GM18870 (cell line): ENCODE results near the gene TYMP.

Experiments
- ATAC-seq: cut with Tn5 transposase; IDR thresholded peaks from one replicate; pipeline ENCODE4 v1.9.1; 2021; ENCODE audit warnings: moderate library complexity; ENCODE audit not compliant: unreplicated experiment

TYMP gene

DNA sequence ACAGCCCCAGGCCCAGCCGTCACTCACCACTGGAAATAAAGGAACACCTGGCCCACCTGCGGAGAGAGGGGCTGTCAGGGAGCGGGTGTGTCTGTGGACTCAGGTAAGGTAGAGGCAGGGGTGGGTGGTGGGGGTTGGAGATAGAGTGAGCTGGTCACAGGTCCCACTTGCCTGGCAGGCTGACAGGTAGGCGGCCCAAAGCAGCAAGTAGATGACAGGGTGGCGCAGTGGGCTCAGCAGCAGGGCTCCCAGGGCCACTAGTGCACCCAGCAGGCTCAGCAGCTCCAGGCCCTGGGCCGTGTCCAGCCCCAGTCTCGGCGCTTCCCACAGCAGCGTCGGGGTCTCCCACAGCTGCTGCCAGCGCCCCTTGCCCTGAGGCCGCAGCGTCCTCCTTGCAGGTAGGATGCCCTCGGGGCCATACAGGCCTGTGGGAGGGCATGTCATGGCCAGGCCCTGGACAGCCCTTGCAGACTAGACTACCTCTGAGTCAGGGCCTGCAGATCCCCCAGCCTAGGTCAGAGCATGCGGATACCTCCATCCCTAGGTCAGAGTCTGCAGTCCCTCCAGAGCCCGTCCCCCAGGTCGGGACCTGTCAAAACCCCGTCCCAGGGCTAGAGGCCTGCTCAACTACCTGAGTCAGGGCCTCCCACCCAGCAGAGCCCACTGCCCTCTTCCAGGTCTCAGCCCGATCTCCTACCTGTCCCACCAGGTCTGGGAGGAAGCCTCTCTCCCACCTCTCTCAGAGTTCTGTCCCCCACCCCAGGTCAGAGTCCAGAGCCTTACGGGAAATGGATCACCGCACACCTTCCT, 23.0 kb downstream of the TYMP start:
- no peak for ATAC-seq

DNA sequence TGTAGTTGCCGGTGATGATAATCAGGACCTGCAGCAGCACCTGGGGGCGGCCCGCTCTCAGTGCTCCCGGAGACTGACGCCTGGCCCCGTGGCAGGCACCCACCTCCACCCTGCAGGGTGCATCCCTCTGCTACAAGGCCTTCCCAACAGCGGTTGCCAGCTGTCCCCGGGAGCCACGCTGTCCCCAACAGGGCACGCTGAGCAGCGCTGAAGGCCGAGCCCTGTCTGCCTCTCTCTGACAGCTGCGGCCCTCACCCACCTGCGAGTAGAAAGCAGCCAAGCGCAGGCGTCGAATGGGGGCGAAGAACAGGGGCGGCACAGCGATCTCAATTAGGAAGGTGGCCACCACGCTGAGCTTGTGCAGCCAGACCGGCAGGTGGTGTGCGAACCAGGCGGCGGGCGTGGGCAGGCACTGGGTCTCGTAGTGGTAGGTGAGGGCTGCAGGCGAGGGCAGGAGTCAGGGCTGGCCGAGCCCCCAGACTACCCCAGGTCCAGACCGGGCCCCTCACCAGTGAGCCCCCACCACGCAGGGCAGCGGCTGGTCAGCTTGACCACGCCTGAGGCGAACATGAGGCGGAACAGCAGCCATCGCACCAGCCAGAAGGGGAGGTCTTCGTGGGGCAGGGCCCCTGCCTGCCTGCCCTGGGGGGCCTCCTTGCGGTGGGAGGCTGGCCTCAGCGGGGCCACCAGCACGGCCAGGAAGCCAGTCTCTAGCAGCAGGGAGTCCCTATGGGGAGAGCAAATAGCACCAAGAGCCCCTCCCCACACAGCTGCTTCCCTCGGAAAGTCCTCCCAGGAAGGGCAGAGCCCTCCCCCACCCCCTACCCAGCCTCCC, 23.8 kb downstream of the TYMP start:
- no peak for ATAC-seq

DNA sequence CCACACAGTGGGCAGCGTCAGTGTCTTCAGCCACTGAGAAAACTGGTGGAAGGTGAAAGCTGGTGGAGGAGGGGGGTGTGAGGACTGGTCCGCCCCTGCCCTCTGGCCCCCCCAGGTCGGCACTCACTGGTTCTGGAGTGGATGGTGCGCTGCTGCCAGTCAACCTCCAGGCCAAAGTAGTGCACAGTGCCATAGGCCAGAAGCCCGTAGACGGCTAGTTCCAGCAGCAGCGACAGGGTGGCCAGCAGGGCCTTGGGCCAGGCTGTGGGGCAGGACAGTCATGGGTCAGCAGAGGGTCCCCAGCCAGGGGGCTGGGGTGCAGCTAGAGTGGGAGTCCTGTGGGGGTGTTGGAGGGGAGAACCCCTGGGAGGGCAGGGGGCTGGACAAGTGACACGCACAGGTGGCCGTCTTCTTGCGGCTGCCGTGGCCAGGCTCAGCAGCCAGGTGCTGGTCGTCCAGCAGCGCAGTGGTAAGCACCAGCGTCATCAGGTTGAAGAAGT, 24.5 kb downstream of the TYMP start:
- ATAC-seq = no peak

DNA sequence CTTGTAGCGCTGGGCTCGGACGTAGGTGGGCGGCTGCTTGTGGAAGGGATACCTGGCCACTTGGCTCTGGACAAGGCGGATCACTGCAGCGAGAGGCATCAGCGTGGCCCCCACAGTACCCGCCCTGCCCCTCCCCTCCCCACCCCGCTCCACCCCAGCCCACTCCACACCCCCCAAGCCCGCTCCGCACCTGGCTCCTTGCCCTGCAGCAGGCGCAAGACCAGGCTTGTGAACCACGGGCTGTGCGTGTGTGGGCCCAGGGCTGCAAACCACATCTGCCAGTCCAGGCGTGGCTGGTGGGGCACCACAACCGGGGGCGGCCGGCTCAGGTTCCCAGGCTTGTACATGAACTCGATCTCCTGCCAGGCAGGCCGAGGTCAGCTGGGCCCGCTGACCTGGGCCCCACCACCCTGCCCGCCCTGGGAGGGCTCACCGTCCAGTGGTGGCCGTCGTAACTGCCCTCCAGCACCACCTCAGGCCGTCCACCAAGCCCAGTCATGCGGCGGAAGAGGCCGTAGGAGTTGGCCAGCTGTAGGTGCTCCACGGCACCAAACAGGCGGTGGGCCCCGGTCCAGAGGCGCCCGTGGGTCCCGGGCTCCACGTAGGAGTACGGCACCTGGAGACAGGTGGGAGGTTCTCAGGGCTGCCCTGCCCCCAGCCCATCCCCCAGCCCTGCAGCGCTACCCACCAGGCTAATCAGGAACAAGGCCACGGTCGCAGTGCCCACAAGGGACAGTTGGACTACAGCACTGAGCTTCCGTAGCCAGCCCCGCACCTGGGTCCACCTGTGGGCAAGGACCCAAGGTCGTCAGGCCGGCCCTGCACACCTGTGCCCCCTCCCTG, 25.2 kb downstream of the TYMP start:
- ATAC-seq = no peak

DNA sequence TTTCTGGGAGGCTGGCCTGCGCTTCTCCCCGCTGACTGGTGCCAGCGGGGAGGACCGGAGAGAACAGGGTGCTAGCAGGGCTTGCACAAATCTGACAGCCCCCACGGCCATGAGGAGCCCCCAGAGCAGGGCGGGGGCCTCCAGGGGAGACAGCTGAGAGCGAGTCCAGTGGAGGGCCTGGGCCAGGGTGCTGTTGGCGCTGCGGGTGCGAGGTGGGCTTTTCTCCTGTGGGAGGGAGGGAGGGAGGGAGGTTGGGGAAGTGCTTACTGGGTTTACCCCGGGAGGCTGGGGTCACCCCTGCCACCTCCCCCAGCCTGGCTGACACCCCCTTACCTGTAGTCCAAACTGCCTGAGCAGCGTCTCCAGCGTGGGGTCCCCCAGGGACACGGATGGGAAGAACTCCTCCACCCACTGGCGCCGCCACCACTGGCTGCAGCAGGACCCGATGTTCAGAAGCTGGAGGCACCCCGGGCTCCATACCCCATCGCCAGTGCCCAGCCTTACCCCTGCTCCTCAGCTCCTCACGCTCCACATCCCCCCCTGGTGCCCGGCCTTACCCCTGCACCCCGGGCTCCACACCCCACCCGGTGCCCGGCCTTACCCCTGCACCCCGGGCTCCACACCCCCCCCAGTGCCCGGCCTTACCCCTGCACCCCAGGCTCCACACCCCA, 26.2 kb downstream of the TYMP start:
- no peak for ATAC-seq

DNA sequence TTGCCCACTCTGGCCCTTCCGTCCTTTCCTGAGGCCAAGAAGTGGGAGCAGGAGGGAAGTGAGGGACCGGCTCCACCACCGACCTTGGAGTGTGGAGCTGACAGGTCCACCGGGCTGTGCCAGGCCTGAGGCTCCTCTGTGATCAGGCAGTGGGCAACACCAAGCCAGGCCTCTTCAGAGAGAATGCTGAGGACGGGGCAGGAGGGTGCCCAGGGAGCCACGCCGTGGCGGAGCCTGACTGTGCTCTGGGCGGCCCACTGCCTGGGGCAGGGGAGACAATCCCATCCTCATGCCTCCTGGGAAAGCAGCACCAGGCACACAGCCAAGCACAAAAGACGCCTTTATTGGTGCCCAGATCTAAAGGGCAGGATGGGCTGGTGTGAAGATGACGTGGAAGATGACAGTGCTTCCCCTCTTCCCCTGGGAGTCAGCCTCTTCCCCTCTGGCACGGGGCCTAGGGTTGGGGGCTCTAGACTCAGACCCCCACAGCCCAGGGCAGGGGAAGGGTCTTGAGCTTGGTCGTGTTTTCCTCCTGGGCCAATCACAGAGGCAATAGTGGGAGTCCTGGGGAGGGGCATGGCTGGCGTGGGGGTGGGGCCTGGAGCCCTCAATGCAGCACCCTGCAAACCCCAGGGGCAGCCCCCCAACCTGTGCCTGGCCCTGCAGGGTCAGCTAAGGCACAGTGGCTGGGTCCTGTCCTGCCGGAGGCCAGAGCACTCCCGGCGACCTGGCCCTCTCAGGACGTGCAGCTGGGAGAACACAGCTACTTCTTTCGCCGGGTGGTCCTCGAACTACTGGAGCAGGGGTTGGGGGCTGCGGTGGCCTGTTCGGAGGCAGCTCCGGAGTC, 27.0 kb downstream of the TYMP start:
- no peak for ATAC-seq

DNA sequence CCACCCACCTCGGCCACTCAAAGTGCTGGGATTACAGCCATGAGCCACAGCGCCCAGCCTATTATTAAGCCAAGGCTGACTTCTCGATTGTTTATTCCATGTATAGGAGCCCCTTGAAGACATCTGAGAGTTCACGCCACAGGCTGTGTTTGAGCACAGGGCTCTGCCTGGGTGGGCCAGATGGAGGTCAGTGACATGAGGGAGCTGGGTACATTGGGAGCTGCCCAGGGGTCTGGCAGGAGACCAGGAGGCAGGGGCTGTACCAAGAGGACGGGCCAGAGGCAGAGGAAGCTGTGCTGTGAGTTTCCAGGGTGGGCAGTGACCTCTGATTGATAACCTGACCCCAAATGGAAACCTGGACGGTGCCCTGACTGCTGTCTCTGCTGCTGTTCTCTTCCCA, 27.7 kb downstream of the TYMP start:
- ATAC-seq = no peak

DNA sequence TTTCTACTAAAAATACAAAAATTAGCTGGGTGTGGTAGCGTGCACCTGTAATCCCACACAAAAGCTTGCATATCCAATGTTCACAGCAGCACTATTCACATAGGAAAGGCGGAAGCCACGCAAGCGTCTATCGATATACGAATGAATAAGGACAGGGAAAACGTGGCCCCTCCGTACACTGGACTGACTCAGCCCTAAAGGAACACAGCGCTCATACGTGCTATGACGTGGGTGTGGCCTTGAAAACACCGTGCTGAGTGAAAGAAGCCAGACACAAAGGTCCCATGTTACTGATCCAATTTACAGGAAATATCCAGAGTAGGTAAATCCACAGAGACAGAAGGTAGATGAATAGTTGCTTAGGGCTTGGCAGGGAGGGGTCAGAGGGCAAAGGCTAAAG, 29.4 kb downstream of the TYMP start:
- ATAC-seq = no peak

DNA sequence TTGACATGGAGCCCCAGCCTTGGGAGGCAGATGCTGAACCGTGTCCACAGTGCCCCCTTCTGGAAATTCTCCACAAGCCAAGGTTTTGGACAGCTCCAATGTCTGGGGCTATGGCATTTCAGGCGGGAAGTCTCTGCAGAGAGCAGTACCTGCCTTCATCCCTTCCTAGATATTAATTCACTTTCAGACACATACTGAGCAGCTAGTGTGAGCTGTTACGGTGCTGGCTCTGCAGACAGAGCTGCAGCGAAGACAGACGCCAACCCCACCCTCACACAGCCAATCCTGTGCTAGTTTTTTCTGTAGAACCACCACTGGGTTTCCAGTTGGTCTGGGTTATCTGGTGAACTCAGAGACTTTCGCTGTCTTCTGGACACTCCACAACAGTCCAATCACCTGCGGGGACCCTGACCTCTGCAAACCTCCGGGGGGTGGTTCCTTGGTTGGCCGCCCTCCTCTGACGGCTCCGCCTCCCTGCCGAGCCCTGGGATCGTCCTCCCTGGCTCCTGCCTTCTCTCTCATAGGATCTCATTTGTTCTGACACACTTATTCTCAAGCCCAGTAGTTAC, 31.4 kb downstream of the TYMP start:
- ATAC-seq = no peak

DNA sequence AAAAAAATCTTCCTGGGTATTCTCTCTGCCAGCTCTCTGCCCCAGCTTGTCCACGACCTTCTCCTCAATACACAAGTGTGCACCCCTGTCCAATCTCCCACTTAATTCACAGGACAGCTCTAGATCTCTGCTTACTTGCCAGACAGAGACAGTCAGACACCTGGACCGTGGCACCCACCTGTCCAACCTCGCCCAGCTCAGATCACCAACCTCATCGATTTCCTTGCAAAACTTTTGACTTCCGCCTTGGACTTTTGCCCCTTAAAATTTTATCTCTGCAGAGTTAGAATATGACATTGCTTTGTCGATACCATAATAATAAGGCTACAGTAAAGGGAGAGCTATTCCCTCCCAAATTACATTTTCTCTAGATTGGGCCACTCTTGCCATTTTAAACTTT, 32.7 kb downstream of the TYMP start:
- no peak for ATAC-seq

DNA sequence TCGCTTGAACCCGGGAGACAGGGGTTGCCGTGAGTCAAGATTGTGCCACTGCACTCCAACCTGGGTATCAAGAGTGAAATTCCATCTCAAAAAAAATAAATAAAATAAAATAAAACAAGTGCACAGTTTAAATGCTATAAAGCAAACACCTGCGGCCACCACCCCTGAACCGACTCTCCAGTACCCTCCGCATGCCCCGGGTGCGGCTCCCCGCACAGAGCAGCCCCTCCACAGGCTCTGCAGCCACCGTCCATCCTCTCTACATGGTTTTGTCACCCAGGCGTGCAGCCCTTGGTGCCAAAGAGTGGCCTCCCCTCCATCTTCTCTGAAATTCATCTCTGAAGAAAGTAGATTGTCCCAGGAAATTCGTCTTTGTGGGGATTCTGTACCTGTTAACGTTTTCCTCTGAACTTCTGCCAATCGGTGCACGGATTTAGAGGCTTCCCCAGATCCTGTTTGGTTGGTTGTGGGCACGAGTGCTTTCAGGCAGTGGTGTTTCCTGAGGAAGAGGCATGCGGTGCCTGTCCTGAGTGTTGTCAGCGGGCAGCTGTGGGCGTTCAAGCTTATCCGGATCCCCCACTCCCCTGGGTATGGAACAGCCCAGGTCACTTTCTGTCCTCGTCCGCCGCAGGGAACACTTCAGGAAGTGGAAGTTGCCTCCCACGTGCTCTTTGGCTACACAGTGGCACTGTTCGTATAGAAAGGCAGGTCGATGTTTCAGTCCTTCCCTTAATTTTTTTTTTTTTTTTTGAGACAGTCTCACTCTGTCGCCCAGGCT, 39.1 kb downstream of the TYMP start:
- no peak for ATAC-seq

DNA sequence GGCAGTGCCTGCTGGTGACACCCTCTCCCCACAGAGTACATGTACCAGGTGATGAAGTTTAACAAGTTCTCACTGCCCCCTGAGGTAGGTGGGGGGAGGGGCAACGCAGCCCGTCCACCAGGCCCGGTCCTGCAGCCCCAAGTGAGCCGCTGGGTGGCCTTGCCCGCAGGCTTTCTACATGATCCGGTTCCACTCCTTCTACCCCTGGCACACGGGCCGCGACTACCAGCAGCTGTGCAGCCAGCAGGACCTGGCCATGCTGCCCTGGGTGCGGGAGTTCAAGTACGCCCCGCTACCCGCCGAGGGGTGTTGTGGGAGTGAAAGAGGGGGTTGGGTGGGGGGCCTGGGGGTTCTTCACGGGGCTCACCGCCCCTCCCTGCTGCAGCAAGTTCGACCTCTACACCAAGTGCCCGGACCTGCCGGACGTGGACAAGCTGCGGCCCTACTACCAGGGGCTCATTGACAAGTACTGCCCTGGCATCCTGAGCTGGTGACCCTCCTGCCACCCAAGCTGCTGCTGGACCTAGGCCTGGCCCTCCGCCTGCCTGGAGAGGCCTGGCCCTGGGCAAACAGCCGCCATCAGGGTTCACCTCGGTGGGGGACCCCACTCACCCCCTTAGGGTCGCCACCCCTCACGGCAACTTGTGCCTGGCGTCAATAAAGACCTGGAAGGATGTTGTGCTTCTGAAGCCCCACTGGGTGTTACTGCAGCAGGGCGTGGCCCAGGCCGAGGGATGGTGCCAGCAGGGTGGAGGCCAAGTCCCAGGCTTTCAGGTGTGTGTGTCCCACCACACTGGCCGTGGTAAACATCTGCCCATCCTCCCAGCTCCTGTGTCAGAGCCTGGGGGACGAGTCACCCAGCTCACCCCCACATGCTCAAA, 40.2 kb downstream of the TYMP start:
- ATAC-seq = no peak

DNA sequence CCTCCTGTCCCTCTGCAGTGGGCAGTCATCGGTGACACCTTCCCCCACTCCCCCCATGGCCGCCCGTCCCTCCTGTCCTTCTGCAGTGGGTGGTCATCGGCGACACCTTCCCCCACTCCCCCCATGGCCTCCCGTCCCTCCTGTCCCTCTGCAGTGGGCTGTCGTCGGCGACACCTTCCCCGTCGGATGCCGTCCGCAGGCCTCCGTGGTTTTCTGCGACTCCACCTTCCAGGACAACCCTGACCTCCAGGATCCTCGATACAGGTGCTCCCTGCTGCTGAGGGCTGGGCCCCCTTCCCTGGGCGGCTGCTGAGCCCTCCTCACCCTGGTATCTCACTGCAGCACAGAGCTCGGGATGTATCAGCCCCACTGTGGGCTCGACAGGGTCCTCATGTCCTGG, 40.9 kb downstream of the TYMP start:
- ATAC-seq = no peak

DNA sequence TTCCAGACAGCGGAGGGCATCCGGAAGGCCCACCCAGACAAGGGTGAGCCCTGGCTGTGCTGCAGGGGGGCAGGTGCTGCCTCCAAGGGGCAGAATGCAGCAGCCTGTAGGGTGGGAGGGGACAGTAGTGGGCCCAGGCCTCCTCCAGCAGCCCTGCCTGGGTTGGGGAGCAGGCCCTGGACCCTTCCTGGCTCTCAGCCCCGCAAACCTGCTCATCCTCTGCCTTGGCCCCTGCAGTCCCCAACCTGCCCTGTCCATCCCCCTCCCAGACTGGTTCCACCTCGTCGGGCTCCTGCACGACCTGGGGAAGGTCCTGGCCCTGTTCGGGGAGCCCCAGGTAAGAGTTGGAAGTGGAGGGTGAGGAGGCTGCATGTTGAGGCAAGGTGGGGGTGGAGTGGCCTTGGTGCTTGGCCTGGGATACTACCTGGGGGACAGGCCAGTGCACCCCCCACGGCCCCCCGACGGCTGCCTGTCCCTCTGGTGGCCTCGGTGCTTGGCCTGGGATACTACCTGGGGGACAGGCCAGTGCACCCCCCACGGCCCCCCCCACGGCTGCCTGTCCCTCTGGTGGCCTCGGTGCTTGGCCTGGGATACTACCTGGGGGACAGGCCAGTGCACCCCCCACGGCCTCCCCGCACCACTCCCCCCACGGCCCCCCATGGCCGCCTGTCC, 41.7 kb downstream of the TYMP start:
- no peak for ATAC-seq

DNA sequence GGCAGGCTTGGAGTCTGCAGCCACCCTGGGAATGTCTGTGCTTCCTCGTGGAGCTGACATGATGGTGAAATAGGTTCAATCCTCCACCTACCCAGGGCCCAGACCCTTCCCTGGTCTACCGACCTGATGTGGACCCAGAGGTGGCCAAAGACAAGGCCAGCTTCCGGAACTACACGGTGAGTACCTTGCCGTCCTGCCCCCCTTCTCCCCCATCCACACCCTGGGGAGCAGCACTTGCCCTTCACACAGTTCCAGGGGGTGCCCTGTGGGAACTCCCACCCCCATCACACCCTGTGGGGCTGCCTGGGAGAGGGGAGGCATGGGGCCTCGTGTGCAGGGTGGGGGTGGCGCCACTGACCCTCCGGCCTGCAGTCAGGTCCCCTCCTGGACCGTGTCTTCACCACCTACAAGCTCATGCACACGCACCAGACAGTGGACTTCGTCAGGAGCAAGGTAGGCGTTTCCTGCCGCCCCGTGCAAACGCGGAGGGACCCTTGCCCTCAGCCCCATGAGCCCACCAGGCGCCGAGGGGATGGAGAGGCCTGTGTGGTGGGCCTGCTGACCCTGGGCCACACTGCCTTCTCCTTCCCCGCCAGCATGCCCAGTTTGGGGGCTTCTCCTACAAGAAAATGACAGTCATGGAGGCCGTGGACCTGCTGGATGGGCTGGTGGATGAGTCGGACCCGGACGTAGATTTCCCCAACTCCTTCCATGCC, 42.4 kb downstream of the TYMP start:
- no peak for ATAC-seq

DNA sequence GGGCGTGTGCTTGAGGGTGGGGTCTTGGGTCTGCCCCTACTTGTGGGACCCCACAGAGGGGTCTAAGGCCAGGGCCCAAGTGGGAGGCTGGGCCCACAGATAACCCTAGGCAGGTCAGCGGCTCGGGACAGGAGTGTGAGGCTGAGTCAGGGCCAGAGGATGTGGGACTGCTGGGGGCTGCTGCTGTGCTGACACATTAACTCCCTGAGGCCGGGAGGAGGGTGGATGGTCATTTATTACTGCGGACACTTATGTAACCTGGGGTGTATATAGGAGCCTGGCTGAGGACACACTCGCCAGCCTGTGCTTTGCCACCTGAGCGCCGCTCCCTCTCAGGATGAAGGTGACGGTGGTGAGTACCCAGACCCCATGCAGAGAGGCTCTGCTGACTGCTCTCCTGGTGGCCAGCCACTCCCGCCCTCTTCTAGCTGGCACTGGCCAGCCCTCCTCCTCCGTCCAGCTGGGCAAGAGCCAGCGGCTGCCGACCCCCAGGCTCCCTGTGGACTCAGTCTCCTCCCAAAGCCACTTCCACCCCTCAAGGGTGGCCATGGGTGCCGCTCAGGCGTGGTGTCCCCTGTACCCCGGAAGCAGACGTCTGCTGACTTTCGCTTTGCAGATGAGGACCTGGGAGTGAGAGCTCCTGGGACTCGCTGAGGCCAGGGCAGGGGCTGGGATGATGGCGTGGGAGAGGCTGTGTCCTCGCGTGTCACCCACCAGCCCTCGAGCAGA, 43.1 kb downstream of the TYMP start, which contains the start of gene MIOX:
MIOX (plus strand) TSS at position 299 of the 729 bp plus-strand sequence; CDS start at position 338, 39 bp downstream.
- ATAC-seq = no peak
